GM13977 (cell line): Measurements from ENCODE around the gene TOP3A.

Experiments used
- DNase-seq: peaks from one replicate; pipeline ENCODE4 v3.0.0; 2012; ENCODE audit warnings: low spot score
- in situ Hi-C: fragments of 300-500 bp; cut with MboI; formaldehyde crosslinking; loops from one replicate; pipeline ENCODE4 v1.12.0; 2022; ENCODE audit warnings: low sequenced_read_pairs, low pct_unique_long_range_greater_than_20kb, mixed read lengths, inconsistent platforms; ENCODE audit not compliant: unreplicated experiment
- TF ChIP-seq, protein P1 (sequence below): IDR thresholded peaks from 2 replicates; pipeline ENCODE4 v1.5.1; 2012; ENCODE audit warnings: mild to moderate bottlenecking, control low read depth; ENCODE audit not compliant: insufficient read depth; ENCODE audit errors: extremely low read depth, missing control alignments

TOP3A gene

DNA sequence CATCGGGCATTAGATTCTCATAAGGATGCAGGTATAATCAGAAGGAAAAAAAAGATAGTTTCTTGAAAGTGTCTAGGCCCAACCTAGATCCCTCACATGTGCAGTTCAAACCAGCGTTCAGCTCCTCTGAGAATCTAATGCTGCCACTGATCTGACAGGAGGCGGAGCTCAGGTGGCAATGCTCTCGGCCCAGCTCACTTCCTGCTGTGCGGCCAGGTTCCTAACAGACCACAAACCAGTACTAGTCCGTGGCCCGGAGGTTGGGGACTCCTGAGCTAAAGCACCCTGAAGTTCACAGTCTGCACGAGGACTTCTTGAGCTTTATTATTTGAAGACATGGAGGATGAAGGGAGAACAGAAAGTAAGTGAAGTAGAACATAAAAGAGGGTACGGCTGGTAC is 17.1 kb upstream of the TOP3A start:
- TF ChIP-seq, protein P1, sequence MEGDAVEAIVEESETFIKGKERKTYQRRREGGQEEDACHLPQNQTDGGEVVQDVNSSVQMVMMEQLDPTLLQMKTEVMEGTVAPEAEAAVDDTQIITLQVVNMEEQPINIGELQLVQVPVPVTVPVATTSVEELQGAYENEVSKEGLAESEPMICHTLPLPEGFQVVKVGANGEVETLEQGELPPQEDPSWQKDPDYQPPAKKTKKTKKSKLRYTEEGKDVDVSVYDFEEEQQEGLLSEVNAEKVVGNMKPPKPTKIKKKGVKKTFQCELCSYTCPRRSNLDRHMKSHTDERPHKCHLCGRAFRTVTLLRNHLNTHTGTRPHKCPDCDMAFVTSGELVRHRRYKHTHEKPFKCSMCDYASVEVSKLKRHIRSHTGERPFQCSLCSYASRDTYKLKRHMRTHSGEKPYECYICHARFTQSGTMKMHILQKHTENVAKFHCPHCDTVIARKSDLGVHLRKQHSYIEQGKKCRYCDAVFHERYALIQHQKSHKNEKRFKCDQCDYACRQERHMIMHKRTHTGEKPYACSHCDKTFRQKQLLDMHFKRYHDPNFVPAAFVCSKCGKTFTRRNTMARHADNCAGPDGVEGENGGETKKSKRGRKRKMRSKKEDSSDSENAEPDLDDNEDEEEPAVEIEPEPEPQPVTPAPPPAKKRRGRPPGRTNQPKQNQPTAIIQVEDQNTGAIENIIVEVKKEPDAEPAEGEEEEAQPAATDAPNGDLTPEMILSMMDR = no peak
- in situ Hi-C loops = no loop called here
- no peak for DNase-seq

DNA sequence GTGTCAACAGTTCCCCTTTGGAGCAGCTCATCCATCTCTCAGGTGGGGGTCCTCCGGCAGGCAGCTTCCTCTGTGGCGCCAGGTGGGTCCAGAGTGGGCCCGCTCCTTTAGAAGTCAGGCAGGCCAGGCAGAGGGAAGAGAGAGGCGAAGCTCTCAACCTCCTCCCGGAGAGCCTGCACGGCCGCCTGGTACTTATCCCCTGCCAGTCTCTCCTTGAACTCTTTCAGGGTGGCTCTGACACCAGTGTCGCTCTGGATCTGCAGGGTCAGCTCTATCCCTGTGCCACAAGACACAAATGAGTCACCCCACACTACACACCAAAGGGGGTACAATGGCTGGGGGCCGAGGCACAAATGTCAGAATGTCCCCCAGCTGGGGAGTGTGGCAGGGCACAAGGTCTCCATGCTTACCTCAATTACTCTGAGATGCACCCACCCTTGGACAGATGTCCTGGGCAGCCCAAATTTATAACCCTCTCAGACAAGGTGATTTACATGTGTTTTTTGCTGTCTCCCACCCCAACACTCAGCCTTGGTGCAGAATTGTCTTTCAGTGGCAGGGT is 13.9 kb upstream of the TOP3A start:
- TF ChIP-seq, protein P1 = no peak
- in situ Hi-C loops = no loop called here
- no peak for DNase-seq

DNA sequence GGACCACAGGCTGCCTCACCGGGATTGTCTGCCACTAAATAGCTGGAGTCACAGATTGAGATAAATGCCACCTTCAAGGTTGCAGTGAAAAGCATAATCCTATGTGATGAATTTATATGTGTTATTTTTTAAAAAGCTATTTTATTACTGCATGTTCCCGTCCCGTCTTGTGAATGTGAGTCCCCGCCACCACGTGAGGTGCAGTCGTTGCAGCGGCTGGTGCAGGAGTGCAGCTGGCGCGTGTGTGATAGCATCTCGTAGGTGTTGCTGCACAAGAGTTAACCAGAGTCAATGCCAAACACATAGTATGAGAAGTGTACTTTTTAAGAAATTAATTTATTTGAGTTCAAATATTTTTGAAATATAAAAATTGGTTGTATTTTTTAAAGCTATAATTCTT is 12.8 kb upstream of the TOP3A start:
- TF ChIP-seq, protein P1 = no peak
- in situ Hi-C loops = no loop called here
- DNase-seq = no peak

DNA sequence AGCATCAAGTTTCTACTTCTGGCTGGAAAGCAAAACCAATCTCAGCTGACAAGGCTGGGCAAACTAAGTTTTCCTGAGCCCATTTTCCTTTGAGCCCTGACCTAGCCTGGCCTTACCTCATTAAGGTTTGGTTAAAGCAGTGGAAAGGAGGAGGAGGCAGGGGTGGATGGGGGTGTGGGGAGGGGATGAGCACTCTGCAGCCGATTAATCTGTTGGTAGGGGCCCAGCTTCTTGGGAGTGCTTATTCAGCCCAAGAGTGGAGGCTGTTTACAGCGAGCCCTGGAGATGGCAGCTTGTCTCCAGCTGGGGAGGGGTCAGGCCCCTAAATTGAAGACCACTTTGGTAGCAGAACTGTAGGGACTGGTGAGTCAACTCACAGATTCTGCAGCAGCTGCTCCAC is 12.3 kb upstream of the TOP3A start:
- TF ChIP-seq, protein P1 = no peak

DNA sequence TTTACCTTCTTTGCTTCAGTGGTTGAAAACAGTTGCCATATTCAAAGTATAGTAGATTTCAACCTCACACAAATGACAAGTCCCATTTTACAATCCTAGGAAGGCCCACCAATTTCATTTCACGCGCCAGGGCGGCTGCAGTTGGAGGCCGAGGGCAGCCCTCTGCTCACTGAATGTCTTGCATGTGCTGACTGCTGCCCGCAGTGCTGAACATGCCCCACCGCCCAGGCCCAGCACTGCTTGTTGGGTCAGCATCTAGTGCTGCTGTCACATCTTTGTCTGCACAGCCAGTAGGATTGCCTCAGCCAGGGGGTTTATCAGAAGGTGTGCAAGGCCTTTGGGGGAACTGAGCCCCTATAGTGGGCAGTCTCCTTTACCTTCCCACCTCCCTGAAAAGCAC is 11.8 kb upstream of the TOP3A start:
- TF ChIP-seq, protein P1 = no peak
- in situ Hi-C loops = no loop called here
- no peak for DNase-seq

More for the DNA sequence above, 12.3 kb upstream of the TOP3A start:
- in situ Hi-C loops = no loop called here
- DNase-seq = no peak

DNA sequence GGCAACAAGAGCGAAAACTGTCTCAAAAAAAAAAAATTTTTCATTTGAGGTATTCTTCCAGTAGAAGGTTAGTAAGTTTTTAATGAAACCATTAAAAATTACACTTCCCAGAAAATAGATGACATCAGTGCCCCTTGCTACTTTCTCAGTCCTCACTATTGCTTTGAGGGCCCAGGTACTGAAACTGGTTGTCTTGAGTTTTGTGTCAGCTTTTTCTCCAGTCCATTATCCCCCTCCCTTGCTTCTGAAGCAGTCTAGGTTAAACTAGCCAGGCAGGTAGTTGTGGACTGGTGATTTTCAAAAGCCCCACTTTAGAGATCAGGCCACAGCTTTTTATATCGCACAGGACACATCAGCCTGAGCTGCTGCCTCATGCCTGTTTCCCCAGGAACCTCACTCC is 11.2 kb upstream of the TOP3A start:
- DNase-seq = no peak
- TF ChIP-seq, protein P1 = no peak
- in situ Hi-C loops = no loop called here
